GM18508 (cell line): ENCODE measurements around the gene ARHGAP23.

Source experiments
- ATAC-seq: cut with Tn5 transposase; IDR thresholded peaks from one replicate; pipeline ENCODE4 v1.9.1; 2021; ENCODE audit warnings: moderate number of reproducible peaks; ENCODE audit not compliant: insufficient read depth, unreplicated experiment

Gene ARHGAP23

DNA sequence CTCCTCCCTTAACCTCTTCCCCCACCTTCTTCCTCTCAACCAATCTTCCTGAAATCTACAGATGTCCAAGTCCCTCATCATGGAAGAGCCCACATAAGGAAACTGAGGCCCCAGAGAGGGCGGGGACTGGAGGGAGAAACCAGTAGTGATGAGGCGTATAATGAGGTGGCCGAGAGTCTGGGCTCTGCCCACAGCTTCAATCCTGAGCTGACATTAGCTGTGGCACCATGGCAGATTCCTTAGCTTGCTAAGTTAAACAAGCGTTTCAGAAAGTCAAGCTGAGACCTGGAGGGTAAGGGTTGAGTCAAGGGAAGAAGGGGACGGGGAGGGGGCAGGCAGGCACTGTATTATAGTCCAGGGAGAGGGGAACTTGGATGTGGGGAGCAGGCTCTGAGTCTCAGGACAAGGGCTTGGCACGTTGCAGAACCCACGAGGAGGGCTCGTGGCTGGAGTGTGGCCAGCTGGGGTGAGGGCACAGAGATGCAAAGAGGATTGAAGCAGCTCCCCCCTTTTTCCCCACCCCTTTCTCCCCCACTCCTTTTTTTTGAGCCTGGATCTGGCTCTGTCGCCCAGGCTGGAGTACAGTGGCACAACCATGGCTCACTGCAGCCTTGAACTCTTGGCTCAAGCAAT is 13.3 kb downstream of the ARHGAP23 start:
- ATAC-seq, result no peak

DNA sequence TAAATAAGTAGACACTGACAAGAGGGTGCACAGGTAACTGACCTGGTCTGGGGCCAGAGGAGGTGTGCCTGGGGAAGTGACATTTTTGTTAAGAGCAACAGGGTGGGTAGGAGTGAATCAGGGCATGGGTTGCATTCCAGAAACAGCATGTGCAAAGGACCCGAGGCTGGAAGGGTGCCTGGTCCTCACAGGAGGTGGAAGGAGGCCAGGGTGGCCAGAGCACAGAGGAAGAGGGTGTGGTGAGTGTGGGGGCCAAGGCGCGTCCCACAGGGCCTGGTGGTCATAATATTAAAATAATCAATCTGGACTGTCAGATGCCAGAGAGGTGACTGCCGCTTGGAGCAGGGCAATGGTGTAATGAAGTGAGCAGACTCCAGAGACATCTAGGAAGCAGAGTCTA is 14.3 kb downstream of the ARHGAP23 start:
- ATAC-seq, result no peak

DNA sequence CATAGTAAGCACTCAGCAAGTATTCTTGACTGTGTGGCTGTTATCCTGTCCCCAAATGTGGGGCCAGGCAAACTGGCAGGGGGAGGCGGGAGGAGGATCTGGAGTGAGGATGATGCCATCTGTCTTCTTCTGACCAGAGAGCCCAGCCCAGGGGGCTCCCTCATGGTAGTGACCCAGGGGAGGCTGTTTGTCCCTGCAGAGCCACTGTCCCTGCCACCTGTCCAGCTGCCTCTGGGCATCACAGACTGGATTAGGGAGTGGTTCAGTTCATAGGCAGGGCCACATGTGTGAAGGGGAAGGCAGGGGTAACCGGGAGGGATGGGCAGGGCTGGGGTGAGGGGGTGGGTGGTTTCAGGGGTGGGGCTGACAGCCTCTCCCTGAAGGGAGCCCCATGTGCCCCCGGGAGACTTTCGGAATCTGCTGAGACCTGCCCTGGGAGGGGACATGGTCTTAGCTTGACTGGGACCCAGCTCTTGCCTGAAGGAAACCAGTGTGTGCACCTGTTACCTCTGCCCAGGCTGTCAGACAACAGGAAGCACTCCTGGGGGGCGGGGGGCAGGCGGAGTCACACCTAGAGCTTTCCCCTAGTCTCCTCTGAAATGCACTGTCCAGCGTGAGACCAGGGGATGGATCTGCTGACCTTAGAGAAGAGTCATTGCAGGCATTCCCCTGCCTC is 15.2 kb downstream of the ARHGAP23 start:
- ATAC-seq, result no peak

DNA sequence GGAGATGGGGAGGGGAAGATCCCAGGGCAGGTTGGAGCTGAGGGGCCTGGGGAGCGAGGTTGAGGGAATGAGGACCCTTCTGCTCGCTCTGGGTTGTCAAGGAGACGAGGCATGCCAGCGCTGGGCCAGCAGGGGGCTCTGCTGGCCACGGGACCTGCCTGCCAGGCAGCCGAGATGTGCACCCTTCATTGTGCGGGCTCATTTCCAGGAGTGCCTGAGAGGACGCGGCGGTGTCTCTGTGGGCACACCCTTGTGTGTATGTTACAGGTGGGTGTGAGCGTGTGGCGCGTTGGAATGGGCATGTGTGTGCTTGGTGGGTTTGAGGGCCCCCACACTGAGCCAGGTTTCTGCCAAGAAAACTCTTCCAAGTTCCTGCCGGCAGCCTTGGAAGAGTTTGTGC is 15.9 kb downstream of the ARHGAP23 start:
- no peak for ATAC-seq

DNA sequence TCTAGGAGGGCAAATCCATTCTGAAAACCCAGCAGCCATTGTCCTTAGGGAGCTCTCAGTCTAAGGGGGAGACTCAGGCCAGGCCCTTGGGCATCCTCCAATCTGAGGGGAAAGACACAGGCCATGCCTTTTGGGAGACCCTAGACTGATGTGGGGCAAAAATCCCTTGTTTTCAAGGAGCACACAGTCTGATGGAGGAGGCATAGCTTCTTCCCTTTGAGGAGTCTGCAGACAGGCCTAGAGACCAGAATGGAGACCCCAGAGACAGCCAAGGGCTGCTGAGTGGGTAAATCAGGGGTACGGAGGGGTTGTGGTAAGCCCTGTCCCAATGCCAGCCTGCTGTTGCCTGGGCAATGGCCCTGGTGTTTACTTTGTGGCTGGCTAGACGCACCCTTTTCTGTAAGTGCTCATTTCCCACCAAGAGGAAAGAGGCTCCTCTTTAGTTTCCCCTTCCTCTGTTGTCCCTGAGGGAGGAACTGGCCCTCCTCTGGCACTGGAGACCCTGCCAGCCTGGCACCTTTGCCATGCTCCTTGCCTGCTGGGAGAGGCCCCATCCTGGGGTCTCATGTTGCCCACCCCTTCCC is 19.3 kb downstream of the ARHGAP23 start:
- ATAC-seq, result no peak

DNA sequence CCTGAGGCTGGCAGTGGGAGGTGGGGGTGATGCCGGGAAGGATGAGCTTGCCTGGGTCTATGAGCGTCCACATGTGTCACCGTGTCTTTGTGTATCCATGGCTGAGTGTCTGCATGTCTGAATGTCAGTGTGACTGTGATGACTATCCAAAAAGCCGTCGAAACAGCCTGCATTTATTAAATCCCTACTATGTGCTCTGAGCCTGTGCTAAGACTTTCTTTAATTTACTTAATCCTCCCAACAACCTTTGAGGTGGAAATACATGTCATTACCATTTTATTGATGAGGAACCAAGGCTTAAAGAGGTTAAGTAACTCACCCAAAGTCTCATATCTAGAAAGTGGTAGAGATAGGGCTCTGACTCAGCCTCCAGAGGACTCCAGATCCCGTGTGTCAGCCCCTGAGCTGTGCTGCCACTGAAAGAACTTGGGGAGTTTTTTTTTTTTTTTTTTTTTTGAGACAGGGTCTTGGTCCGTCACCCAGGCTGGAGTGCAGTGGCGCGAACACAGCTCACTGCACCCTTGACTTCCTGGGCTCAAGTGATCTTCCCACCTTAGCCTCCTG is 20.0 kb downstream of the ARHGAP23 start:
- ATAC-seq, result no peak

DNA sequence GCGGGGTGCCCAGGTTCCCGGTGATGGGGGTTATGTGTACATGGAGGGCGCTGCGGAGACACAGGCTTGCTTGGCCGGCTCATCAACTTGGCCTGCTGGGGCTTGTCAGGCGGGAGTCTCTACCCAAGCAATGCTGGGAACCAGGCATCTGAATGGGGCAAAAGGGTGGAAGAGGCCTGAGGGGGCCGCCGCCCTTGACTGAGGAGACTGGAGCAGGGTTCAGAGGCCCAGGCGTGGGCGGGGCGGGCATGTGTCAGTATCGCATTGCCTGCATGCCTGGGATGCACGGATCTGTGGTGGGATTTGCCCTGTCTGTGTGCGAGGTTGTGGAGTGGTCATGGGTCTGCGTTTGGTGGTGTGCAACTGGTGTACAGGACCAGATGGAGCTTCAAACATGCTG is 21.1 kb downstream of the ARHGAP23 start:
- no peak for ATAC-seq

DNA sequence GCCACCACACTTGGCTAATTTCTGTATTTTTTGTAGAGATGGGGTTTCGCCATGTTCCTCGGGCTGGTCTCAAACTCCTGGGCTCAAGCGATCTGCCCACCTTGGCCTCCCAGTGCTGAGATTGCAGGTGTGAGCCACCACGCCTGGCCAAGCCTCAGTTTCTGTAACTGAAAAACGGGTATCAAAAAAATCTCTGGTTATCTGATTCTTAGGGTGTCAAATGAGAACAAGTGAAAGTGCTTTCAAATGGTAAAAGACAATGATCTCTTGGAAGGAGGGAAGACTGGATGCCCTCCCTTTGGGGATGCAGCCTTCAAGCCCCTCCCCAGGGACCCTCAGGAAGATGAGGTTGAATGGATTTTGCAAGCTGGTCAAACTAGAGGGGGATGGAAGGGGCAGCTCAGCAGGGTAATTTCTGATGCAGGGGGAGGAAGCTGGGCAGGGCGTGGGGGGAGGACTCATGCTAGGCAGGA is 22.3 kb downstream of the ARHGAP23 start:
- no peak for ATAC-seq

DNA sequence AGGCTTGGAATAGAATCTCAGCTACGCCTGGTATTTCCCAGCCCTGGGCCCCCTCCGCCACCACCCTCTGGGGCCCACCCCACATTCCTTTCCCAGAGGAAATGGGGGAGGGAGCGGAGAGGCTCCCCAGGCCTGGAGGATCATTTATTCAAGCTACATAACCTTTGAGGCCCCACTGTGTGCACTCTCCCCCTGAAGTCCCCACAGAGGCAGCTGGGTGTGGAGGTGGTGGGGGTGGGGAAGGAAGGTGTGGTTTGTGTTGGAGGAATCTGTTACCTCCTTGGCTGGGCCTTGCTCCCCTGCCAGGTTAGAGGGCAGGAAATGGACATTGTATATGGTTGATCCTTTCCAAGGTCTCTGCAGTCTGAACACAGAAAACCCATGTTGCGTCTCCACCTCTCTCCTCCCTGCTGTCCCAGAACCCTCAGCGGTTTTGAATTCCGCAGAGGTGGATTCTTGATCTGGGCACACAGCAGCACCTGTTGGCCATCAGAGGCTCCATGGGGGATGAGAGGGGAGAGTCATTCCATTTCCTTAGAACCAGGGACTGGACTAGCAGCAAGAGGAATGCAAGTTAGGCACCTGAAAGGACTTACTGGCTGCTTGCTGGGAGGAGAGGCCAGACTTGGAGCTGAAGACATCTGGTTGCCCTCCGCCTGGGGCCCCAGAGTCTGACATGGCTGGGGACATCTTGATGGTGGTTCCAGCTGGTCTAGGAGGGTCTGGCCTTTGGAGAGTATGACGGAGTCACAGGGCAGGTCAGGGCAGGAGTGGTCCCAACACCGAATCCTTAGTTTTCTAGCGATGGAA is 23.0 kb downstream of the ARHGAP23 start:
- ATAC-seq, result no peak

DNA sequence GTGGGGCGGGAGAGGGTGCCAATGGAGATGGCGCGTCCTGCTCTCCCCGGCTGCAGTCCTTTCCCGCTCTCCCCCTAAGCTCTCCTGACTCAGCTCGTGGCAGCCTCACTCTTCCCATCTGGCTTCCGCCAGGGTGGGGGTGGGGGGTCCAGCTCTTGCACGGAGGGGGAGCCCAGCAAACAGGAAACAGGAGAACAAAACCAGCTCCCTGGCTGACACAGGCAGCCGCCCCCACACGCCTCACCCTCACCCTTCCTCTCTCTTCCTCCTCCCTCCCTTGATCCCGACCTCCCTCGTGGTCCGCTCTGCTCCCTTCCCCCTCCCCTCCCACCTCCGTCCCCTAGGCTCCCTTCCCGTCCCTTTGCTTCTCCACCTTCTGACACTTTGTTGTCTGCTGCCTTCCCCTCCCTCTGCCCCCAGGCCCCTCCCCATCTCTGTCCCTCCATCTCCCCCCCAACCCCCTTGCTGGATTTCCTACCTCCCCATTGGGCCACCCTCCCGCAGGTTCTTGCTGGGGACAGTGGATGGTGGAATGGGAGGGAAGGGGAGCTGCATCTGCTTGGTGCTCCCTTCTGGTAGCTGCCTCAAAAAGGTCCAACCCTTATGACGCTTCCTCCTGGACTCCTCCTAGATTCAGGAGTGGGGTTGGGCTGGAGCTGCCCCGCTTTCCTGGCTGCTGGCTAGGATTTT is 23.7 kb downstream of the ARHGAP23 start:
- no peak for ATAC-seq

DNA sequence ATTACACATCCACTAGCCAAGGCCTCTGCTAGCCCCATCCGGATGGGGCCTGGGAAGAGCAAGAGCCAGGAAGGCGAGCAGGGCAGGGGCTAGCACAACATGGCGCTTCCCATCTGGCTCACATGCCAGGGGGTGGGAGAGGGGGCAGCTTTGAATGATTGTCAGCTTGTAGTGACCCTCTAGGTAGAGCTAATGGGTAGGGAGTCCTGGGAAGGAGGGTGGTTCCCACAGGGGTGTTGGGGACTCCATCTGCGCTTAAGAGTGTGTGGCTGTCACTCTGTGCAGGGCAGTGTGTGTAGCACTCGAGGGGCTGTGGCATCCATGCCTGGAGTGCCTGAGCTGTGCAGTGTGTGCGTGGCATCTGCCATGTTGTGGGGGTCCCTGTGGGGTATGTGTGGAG is 24.5 kb downstream of the ARHGAP23 start:
- ATAC-seq, result no peak

DNA sequence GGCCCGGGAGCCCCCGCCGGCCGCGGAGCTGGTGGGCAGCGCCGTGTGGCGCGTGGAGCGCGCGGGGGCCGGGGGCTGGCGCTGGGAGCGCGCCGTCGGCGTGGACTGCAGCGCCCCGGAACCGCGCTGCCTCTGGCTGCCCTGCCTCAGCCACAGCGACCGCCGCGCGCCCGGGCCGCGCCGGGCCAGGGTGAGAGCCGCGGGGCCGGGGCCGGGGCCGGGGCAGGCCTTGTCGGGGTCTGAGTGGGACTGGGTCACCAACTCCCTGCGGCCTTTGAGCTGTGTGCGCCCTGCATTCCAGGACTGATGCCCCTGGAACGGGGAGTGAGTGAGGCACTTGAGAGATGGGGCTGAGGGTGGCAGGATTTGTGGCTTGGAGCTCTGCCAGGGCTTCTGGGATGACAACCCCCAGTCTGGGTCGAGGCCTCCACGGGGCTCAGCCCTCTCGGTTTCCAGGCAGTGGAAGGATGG is 25.7 kb downstream of the ARHGAP23 start:
- ATAC-seq, result no peak

DNA sequence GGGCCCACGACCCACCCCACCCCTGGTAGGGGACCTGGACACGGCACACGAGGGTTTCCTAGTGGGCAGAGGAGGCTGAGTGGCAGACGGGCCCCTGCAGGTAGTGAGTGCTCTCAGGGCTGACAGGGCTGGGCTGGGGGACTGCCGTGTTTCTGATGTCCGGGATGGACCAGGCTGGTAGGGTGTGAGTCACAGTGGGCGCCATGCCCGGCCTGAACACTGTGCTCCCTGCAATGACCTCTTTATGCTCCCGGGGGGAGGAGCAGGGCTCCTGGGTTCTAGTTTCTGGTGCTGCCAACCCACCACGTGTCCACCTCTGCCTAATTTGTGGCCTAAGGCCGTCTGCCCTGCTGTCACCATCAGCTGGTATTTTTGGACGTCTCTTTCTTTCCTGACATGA is 26.3 kb downstream of the ARHGAP23 start:
- ATAC-seq, result no peak

DNA sequence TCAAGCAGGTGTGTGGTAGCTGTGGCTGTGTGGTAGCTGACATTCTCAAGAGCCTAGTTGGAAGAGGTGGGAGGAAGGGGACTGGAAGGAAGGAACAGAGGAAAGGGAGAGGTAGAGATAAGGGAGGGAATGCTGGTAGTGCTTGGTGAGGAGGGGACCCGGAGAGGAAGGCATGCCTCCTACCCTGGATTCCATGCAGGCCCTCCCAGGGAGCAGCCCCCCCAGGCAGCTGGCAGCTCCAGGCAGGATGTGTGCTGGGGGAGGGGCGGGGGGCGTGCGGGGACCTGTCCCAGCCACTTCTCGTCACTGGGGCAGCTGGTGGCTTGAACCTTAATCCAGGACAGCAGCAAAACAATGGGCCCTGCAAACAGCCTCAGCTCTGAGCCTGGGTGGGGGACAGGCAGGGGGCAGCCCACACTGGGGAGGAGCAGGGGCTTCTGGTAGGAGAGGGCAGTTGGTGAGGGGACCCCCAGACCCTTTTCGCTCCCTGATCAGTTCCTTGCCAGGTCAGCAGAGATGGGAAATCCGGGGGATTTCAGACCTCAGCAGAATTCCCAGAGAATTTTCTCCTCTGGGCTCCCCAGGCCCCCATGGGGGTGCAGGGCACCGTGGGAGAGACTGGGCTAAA is 27.1 kb downstream of the ARHGAP23 start:
- ATAC-seq, result no peak

DNA sequence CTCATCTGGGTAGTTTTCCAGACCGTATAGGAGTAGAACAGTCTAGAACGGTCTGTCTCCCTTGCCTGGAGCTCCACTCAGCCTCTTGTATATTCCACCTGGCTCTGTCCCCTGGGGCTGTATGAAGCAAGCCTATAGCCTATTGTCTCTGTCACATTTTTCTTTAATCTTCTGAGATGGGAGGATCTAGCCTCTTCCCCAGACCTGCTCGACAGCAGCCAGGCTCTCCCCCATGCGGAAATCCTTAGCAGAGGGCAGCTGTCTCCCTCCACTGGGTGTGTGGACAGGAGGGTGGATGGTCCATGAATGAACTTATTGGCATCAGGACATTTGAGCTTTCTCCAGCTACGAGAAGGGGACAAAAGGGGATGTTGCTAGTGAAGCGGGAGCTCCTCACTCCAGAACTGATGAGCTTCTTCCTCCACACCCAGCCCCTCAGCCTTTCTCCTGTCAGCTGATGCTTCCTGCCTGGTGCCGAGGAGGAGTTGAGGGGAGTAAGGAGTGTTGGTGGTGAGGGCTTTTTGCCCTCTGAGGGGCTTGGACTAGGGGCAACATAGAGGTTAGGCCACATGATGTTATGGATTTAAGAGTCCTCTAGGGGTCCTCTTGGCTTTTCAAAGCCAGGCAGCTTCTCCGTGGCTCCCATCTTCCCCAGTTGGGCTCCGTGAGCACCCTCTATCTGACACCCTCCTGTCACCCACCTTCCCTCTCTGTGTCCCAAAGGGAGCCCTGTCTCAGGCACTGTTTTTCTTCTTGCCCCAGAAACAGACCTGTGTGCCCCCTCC is 28.0 kb downstream of the ARHGAP23 start:
- no peak for ATAC-seq

DNA sequence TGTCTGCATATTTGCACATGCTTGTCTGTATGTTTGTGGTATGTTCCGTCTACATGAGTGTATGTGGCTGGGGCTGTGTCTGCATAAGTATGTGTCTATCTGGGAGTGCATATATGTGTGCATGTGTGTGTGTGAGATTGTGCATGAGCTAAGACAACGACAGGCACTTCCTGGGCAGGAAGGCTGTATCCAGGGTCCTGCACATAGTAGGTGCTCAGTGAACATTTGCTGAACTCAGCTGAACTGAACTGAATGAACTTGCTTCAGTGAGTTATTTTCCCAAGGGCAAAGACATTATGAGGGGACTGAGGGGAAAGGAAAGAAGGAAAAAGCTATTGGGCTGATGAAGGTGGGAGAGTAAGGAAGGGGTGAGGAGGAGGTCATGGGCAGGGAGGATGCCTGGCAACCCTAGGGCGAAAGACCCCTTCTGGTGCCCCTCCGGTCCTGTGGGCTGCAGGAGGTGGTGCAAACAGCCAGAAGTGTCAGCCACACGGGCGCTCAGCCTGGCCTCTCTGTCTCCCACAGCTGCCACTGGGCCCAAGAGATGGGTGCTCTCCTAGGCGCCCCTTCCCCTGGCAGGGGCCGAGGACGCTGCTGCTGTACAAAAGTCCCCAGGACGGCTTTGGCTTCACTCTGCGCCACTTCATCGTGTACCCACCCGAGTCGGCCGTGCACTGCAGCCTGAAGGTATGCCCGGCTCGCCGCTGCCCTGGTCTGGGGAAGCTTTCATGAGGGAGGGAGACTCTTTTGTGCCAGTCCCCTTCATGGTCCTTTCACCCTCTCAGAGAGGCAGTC is 29.5 kb downstream of the ARHGAP23 start:
- no peak for ATAC-seq

DNA sequence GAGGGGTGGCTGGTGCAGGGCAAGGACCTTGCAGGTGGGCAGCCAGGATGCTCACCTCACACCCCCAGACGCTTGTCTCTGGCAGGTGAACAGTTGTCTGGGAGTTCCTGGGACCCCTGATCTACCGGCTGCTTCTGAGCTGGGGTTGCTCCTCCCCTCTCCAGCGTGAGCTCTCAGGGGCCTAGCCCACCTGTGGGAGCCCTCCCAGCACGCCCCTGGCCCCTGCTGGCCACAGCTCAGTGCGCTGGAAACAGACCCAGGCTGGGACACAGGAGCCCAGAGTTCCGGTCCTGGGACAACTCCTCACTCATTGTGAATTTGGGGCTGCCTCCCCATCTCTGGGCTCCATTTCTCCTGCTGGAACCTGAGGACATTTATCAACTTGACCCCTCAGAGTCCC is 30.3 kb downstream of the ARHGAP23 start:
- no peak for ATAC-seq

DNA sequence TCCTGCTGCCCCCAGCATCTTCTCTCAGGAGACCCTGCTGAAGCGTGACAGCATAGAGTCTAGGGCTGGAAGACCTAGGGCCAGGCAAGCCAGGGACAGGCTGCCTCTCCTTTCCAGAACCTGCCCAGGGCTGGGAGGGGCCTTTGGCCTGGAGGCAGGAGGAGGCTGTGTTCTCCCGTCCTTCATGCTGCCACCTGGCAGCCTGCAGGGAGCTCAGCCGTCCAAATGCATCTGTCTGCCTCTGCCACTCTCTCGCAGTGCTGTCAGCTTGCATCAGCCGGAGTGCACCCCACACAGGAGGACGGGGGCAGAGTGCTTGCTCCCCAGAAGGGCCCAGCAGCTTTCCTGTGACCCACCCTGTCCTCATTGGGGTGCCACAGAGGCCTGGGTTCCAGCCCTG is 31.3 kb downstream of the ARHGAP23 start:
- no peak for ATAC-seq
